Activated T-cell treated with anti-CD3 and anti-CD28 coated beads, Interleukin-2, amount 50 U/mL, for 1 hour (primary cell): Measurements from ENCODE around the gene IRS1.

Source experiments
- DNase-seq: peaks from one replicate; pipeline ENCODE4 v3.0.0-alpha.2; 2020

The IRS1 gene

DNA sequence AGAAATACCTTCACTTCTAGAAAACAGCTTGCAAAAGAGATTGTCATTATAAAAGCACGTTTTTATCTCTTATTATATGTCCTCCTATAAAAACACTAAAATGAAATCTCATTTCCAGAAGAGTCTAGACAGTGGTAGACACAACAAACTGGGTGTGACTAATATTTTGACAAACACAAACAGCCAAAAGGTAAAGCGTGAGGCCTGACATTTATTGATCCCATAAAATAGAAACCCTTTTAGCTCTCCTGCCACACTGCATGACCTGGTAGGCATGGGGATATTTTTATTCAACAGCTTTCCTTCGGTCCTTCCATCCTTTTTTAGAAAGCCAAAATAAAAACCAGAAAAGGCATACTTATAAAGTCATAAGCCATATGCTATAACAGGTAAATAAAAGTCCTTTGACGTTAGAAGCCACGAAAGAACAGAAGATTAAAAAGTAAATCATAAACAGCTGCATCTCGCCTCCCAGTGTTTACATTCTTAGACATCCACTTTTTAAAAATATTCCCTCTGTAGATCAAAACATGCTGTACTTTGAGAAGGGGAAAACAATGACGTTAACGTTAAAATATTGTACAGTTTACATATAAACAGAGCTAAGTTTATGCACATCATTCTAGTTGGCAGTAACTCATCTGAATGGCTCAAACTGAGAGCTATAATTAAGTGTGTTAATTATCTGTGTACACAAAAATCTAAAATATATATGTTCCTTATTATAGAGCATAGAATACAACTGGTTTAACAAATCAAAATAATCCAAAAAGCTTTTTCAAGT is 44.6 kb downstream of the IRS1 start:
- DNase-seq = no peak

- DNase-seq = no peak
Observed at GRCh38 chr2:226752887-226753286, 46.7 kb downstream of the IRS1 start.

- no peak for DNase-seq
Observed at GRCh38 chr2:226747288-226747687, 52.3 kb downstream of the IRS1 start.

DNA sequence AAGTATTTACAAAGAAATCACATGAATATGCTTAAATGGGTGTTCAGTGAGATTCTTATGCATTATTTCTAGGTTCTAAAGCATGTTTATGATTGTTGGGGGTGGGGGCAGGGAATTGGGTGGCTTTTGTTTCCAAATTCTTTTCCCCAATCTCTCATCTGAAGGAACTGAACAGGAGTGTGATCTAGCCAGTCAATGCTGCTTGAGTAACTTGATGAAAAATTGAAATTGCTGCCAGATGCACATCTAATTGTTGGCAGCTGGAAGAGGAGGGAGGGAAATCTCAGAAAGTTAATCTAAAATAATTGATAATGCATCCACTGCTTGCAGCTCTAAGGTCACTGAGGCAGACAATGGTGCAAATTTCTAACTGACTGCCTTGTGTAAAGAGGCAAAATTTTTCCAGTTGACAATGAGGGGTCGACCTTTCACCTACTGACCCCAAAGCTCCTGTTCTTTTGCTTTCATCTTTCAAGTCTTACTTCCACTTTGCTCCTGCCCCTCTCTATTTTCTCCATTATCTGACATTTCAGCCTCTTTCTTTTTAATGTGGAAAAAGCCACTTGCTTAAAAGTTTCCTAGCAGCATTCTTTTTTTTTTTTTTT is 53.3 kb downstream of the IRS1 start:
- DNase-seq = no peak

DNA sequence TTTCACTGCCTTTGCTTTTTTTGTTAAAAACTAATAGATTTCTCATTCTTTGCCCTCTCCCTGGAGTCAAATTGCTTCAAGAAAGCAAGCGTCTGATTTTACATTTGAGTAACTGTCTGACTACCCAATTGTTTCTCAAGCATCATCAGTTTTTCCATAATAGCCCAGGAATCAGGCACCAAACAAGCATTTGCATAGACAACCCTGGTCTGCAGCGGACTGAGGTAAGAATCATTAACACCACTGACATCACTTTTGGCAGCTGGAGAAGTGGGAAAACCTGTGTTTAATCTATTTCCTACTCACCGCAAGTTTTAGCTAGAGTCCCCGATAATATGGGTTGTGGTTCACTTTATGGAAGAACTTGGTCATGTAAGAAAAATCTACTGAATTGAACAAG is 55.7 kb downstream of the IRS1 start:
- DNase-seq = no peak

- no peak for DNase-seq
Observed at GRCh38 chr2:226742347-226742746, 57.3 kb downstream of the IRS1 start.

- no peak for DNase-seq
Observed at GRCh38 chr2:226740039-226740648, 59.5 kb downstream of the IRS1 start.

DNA sequence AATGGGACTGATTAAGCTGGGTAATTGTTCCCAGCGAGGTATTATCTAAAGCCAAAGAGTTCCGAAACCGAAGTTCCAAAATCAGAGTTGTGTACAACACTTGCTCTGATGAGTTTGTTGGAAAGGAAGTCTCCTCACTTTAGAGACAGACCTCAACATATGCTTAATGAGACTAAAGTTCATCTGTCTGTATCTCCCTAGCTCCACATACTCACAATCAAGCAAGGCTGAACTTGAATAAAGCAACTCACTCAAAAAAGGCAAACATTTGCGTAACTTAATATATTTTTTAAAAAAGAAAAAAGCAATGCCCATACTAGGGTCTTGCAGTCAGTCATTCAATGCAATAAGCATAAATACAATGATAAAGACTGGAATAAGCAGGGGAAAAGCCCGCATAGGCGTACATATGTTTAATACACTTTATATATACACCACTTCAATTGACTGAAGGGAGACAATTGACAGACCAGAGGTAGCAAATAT is 60.0 kb downstream of the IRS1 start:
- DNase-seq = no peak

GRCh38 chr2:226738821-226739544 is 60.6 kb downstream of the IRS1 start:
- DNase-seq = no peak

DNA sequence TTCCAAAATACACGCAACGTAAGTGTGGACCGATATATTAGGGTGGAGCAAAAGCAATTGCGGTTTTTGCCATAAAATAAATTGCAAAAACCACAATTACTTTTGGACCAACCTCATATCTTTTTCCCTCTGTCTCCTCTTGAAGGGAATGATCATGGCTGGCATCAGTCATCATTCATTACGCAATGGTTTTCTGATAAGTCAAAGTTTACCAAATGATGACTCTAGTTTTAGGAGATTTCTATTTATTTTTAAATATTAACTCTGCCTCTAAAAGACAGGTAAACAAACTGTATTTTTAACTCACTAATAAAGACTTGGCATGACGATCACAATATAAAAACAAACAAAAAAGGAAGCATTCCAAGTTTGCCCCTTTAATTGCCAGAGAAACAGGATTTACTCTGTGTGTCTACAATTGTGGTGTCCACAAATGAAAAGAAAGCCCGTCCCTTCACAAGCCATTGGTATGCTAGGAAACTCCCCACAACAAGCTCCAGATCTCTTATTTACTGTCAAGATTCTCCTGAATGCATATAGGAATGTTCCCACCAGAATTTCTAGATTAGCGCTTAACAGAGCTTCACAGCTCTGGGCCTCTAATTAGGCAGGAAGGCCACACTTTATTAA is 61.3 kb downstream of the IRS1 start:
- no peak for DNase-seq

GRCh38 chr2:226736382-226736781 is 63.2 kb downstream of the IRS1 start:
- DNase-seq = no peak

DNA sequence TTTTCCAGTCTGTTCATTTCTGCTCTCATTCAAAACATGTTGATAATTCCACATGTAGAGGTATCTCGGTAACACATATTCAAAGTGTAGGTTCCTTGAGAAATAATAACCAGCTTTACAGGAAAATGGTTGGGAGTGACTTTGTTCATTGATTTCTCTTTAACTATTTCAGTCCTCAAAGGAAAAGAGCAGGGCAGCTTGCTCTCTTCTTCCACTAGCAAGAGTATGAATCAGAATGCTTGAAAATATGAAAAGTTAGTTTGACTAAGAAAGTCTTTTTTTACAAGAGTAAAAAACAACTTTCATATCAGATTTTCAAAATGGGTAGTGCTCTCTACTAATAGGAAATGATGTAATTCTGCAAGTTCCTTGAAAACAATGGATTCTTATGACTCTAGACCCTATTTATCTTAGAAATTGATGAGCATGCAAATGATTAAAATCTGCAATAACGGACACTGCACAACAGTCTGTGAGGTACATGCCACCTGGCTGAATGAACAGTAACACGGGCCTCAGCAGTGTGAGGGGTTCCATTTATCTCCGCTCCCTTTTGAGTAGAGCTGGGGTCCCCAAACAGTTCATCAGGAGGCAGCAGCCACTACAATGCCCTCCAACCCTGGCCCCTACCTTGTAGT is 65.6 kb downstream of the IRS1 start:
- no peak for DNase-seq

- no peak for DNase-seq
Observed at GRCh38 chr2:226733189-226733858, 66.3 kb downstream of the IRS1 start.

DNA sequence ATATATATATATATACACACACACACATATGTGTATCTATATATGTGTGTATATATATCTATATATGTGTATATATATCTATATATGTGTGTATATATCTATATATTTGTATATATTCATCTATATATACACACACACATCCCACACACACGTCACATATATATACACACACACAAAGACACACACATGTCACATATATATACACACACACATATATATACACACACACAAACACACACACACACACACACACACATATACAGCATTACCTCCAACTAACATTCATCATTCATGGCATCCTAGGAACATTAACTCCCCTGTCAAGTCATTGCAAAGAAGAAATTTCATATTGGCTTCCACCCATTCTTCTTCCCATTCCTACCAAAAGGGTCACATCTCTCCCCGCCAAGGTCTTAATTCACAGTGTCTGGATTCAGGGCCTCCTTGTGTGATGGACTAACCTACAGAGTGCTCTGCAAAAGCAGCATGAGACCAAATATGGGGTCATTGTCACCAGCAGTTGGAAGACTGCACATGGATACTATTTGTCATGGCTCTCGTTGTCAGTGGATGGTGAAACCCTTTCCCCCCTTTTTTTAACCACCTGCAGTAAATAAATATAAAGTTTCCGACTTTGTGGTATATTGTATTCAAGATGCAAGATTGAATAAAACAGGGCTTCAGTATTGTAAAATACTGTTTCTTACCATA is 67.0 kb downstream of the IRS1 start:
- no peak for DNase-seq

DNA sequence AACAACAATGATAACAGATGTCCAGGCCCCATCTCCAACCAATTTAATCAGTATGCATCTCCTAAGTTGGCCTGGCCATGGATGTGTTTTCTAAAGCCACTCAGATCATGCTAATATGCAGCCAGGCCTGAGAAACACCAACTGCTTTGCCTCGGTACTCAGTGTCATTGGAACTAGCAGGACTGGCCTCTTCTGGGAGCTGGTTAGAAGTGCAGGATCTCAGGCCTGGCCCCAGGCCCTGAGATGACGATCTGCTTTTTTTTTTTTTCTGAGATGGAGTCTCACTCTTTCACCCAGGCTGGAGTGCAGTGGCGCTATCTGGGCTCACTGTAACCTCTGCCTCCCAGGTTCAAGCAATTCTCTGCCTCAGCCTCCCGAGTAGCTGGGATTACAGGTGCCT is 69.1 kb downstream of the IRS1 start:
- no peak for DNase-seq

DNA sequence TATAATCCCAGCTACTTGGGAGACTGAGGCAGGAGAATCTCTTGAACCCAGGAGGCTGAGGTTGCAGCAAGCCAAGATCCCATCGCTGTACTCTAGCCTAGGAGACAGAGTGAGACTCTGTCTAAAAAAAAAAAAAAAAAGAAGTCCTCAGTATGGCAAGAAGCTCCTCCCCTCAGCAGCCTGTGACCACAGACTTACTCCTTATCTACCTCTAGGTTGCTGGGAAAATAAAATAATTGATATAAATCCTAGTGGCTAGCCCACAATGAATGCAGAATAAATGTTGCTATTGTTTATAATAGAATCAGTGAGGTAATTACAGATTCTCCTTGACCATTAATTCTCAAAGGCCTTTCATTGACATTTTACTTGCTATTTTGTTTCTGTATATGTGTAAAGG is 70.6 kb downstream of the IRS1 start:
- no peak for DNase-seq

GRCh38 chr2:226727251-226727650 is 72.4 kb downstream of the IRS1 start:
- DNase-seq = no peak

- no peak for DNase-seq
Observed at GRCh38 chr2:226726546-226726945, 73.1 kb downstream of the IRS1 start.

GRCh38 chr2:226725126-226725860 is 74.3 kb downstream of the IRS1 start:
- DNase-seq = no peak

- no peak for DNase-seq
Observed at GRCh38 chr2:226721541-226721940, 78.1 kb downstream of the IRS1 start.

- DNase-seq = no peak
Observed at GRCh38 chr2:226720948-226721347, 78.7 kb downstream of the IRS1 start.
